TTC549 (cell line): ENCODE data around the gene TRIM3.

Source experiments
- FAIRE-seq: peaks from 2 replicates; lab custom pipeline; 2012; peaks lifted over from hg19 to GRCh38; lab: Jason Lieb, UNC

Gene TRIM3

GRCh38 chr11:6401464-6401863 is 72.3 kb downstream of the TRIM3 start:
- FAIRE-seq, result no peak

DNA sequence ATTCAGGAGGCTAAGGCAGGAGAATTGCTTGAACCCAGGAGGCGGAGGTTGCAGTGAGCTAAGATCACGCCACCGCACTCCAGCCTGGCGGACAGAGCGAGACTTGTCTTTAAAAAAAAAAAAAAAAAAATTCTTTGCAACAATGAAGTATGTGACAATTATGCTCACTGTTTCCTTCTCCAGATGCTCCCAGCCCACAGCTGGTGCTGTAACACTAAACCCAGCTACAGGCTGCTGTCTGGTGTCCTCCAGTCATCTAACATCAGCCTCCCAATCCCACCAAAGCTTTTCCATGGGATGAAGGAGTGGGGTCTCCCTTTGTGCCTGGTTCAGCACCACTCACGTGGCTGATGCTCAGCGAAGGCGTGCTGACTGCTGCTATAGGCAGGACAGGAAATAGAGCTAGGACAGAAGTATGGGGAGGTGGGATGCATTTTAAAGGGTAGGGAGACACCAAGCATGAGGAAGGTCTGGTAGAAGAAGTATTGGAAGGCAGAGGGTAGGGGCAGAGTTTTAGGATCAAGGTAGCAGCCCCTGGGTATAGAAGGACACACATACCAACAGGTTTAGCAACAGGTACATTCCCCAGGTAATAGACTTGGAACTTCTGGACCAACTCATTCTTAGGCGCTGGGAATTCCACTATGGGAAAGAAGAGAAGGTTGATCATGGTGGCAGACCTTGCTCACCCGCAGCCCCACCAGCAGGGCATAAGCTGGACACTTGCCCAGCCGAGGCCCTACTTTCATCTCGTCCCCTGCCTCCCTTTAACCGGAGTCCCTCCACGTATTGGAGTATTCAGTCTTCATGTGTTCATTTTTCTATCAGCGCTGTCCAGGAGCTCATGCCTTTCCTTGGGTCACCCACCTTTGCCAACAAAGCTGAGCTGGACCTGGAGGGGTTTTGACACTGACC is 73.1 kb downstream of the TRIM3 start:
- no peak for FAIRE-seq
